Right kidney (tissue), 1 donor: Measurements from ENCODE around the gene XPO1.
"Not testable (repeated sequence)": the region's sequence is repeated elsewhere in the genome, so short reads cannot be mapped to it uniquely, and the experiment has no call there.

Source experiments
- DNase-seq: peaks from one replicate; pipeline ENCODE4 v3.0.0-alpha.2; 2016

The XPO1 gene

DNA sequence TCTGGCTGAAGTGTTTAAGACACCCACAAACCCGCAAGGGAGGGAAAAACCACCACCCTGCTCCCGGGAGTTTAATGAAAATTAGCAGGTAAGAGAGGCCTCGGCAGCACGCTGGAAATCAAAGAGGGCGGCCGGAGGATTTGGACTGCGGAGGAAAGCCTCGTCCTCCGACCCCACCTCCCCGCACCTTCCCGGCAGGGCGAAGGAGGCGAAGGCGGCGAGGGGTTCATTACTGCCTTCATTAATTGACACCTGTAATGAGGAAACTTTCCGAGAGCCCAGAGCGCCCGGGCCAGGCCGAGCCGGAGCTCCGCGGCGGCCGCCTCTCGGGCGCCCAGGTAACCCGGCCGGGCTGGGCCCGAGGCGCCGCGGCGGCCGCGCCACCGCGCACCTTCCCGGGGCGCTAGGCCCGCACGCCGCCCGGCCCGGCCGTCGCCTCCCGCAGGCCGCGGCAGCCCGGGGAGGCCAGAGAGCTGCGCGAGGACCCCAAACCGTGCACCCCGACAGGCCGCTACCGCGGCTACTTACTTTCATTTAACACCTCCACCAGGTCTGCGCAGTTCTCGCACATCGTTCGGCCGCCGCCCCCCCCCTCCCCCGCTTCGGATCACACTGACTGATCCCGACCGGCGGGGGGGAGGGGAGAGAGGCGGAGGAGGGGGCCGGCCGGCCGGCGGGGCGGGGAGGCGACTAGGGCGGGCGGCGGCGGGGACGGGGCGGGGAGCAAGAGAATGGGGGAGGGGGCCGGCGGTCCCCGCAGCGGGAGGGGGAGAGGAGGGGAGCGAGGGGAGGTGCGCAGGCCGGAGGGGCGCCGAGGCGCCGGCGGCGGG lies 67.8 kb downstream of the XPO1 start:
- peak; percentile 87 for DNase-seq

DNA sequence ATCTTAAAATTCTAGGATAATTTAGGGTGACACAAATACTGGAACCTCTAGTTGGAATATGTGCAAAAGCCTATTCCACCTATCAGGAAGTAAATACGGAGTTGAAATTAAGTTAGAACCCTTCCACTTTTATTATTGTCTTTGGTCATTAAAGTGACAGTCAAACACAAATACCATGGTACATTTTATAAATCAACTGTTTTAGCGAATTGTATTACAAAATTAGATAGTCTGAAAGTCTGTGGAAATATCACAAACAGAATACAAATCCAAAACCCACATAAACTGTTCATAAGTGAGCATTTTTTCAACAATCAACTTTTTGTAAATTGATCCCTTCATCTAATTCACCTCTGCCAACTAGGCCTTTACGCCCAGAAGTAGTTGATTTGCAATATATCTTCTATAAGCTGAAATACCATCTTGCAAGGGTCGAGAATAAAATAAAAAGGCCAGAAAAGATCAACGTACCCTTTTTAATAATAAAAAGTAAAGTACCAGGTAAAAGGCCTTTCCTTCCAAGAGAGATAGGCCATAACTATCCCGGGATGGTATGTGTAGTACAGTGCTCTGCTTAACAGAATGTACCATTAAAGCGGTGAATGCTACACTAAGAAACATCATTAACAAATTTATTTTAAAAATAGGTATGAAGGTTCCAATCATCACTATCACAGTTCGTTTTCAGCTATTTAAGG lies 68.6 kb downstream of the XPO1 start:
- DNase-seq, result no peak

DNA sequence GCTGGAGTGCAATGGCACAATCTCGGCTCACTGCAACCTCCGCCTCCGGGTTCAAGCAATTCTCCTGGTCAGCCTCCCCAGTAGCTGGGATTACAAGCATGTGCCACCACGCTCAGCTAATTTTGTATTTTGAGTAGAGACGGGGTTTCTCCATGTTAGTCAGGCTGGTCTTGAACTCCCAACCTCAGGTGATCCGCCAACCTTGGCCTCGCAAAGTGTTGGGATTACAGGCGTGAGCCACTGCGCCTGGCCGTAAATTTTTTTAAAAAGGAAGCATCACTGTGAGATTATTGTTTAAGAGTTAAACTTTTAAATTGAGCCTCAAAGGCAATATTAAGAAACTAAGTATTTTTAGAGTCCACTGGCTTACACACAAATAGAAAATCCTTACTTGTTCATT lies 69.9 kb downstream of the XPO1 start:
- not testable (repeated sequence) for DNase-seq

DNA sequence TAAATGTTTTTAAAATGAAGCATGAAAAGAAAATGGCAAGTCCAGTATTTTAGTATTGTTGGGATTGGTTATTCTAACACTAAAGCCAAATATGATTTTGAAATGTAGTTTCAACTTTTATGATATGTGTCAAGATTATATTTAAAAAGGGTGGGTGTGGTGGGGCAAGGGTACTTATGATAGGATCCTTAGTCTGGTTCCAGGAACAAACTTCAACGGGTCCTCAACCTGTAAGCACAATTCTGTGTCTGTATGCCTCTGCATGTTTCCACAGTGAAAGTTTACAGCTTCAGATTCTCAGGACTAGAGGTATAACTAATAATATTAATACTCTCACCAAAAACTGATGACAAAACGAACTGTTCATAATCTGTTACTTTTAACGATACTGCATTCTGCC lies 73.1 kb downstream of the XPO1 start:
- no peak for DNase-seq

DNA sequence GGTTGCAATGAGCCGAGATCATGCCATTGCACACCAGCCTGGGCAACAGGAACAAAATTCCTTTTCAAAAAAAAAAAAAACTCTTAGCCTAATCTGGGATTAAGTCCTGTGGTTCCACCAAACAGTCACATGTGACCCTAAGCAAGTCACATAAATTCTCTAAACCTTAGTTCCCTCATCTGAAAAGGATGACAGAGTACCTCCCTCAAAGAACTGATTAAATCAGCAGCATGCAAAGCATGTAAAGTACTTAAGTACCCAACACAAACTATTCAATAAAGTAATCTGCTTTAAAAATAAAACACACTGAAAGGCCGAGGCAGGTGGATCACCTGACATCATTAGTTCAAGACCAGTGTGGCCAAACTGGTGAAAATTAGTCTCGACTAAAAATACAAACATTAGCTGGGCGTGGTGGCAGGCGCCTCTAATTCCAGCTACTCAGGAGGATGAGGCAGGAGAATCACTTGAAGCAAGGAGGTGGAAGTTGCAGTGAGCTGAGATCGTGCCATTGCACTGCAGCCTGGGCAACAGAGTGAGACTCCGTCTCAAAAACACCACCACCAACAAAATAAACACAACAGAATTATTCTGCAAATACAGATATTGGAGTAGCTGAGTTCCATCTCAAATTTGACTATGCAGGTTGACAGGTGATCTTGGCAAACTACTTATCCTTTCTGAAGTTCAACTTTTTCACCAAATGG lies 74.2 kb downstream of the XPO1 start:
- DNase-seq, result no peak

DNA sequence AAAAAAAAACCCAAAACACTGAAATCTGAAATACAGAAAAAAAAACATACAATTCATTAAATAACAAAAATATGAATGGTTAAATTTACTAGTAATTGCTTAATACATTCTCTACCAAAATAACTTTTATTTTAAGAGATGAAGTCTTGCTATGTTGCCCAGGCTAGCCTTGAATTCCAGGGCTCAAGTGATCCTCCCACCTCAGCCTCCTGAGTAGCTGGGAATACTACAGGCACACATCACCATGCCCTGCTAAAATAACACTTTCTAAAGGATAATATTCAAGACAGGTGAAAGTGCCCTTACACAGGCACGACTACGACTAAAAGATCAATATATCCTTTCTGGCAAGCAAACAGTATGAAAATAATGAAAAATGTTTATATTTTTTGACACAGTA lies 76.8 kb downstream of the XPO1 start:
- DNase-seq, result no peak

DNA sequence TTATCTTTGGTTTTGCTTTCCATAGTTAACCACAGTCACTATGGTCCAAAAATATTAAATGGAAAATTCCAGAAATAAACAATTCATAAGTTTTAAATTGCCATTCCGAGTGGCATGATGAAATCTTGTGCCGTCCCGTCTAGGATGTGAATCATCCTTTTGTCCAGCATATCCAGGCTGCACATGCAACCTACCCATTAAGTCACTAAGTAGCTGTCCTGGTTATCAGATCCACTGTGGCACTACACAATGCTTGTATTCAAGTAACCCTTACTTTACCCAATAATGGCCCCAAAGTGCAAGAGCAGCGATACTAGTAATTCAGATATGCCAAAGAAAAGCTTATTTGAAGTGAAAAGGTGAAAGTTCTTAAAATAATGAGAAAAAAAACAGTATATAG lies 78.0 kb downstream of the XPO1 start:
- no peak for DNase-seq

DNA sequence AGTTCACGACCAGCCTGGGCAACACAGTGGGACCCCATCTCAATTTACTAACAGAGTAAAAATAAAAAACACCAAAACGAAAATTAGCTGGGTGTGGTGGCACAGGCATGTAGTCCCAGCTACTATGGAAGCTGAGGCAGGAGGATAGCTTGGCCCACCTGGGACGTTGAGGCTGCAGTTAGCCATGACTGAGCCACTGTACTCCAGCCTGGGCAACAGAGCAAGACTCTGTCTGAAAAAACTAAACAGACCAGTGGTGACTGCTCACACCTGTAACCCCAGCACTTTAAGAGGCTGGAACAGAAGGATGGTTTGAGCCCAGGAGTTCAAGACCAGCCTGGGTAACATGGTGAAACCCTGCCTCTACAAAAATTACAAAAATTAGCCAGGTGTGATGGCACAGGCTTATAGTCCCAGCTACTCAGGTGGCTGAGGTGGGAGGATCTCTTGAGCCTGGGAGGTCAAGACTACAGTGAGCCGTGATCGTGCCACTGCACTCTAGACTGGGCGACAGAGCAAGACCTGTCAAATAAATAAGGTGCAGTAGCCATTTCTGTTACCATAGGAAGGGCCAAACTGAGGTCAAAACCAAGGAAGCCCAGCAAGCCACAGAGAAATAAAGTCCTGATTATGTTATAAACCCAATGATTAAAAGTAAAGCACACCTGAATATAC lies 81.3 kb downstream of the XPO1 start:
- no peak for DNase-seq

DNA sequence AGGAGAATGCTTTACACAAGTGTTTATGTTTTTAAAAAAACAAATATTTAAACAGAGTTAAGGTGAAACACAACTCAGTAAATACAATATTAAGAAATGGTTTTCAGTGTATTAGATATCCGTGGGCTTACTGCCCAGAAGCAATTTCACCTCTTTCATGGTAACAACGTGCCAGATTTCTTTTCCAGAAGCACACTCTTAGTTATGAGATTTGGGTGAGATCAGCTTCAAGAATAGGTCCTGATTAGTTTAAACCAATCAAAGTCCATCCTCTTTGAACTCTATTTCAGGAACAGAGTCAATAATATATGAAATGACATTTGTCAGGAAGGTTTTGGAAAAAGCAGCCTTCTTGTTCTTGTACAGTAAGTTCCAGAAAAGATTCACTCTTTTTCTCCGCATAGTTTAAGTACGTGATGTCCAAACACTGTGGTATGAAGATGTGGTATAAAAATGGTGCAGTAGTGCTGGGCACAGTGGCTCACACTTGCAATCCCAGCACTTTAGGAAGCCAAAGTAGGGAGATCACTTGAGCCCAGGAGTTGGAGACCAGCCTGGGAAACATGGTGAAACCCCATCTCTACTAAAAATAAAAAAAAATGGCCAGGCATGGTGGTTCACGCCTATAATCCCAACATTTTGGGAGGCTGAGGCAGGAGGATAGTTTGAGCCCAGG lies 81.9 kb downstream of the XPO1 start:
- no peak for DNase-seq

DNA sequence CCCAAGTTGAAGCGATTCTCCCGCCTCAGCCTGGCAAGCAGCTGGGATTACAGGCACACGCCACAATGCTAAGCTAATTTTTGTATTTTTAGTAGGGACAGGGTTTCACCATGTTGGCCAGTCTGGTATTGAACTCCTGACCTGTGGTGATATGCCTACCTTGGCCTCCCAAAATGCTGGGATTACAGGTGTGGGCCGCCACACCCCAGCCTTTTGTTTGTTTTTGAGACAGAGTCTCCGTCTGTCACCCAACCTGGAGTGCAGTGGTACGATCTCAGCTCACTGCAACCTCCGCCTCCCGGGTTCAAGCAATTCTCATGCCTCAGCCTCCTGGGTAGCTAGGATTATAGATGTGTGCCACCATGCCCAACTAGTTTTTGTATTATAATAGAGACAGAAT lies 83.2 kb downstream of the XPO1 start:
- DNase-seq, result not testable (repeated sequence)

DNA sequence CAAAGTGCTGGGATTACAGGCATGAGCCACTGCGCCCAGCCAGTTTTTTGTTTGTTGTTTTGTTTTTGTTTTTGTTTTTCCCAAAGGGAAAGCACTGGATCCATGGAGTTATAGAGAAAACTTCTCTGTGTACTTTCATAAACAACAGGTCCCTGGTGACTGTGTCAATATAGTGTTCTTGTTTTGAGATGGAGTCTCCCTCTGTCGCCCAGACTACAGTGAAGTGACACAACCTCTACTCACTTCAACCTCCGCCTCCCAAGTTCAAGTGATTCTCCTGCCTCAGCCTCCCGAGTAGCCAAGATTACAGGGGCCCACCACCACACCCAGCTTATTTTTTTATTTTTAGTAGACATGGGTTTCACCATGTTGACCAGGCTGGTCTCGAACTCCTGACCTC lies 83.8 kb downstream of the XPO1 start:
- DNase-seq, result no peak

DNA sequence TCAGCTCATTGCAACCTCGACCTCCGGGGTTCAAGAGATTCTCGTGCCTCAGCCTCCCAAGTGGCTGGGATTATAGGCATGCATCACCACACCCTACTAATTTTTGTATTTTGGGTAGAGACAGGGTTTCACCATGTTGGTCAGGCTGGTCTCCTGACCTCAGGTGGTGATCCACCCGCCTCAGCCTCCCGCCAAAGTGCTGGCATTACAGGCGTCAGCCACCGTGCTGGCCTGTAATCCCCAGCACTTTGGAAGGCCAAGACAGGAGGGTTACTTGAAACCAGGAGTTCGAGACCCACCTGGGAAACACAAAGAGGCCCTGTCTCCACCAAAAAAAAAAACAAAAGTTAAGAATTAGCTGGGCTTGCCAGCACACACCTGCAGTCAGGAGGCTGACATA lies 85.8 kb downstream of the XPO1 start:
- no peak for DNase-seq

DNA sequence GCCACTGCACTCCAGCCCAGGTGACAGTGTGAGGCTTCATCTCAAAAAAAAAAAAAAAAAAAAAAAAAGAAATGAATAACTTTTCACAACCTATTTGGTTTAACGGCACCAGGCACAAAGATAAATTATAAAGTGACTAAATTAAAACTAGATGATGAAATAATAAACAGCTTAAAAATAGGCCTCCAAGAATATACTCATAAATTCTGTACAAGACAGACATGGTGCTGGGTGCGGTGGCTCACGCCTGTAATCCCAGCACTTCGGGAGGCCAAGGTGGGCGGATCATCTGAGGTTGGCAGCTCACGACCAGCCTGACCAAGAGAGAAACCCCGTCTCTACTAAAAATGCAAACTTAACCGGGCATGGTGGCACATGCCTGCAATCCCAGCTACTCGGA lies 87.0 kb downstream of the XPO1 start:
- DNase-seq, result no peak

DNA sequence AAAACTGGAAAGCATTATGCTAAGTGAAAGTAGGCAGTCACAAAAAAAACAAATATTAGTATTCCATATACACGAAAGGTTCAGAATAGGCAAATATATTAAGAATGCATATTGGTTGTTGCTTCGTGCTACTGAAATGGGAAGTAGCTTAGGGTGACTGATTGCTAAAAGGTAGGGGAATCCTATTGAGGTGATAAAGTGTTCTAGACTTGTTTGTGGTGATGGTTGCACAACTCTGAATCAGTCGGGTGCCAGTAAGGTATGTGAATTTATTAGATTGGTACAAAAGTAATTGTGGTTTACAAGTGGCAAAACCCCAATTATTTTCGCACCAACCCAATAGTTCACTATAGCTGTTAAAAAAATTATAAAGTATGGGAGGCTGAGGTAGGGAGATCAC lies 88.0 kb downstream of the XPO1 start:
- DNase-seq, result no peak

DNA sequence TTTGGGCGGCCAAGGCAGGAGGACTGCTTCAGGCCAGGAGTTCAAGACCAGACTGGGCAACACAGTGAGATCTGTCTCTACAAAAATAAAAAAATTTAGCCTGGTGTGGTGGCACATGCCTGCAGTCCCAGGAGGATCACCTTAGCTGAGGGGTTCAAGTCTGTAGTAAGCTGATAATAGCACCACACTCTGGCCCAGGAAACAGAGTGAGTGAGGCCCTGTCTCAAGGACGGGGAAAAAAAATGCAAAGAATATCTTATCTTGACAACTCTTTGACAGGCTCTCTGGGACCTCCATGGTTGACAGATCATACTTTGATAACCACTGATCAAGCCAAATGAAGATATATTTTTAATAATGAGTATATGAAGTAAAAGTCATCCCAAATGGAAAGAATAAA lies 89.9 kb downstream of the XPO1 start:
- no peak for DNase-seq

DNA sequence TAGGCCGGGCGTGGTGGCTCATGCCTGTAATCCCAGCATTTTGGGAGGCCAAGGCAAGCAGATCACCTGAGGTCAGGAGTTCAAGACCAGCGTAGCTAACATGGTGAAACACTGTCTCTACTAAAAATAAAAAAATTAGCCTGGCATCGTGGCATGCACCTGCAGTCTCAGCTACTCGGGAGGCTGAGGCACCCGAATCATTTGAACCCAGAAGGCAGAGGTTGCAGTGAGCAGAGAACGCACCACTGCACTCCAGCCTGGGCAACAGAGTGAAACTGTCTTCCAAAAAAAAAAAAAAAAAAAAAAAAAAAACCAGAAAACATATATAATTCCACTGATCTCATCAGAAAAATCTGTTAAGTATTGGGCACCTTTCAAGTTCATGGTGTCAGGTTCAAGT lies 91.2 kb downstream of the XPO1 start:
- DNase-seq, result not testable (repeated sequence)

DNA sequence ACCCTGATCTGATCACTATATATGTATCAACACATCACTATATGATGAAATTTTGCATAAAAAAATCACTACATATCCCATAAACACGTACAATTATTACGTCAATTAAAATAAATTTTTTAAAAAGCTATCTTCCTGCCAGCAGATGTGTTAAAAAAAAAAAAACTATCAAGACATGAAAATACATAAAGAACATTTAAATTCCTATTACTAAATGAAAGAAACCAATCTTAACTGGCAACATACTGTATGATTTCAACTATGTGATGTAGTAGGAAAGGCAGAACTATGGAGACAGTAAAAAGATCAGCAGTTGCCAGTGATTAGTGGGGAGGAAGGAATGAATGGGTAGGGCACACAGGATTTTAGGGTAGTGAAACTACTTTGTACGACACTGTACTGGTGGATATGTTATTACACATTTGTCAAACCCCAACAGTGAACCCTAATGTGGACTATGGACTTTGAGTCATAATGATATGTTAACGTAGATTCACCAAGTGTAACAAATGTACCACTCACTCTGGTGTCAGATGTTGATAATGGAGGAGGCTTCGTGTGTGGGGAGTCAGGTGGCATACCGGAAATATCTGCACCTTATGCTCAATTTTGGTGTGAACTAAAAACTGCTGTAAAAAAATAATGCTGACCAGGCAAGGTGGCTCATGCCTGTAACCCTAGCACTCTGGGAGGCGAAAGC lies 94.7 kb downstream of the XPO1 start:
- no peak for DNase-seq

DNA sequence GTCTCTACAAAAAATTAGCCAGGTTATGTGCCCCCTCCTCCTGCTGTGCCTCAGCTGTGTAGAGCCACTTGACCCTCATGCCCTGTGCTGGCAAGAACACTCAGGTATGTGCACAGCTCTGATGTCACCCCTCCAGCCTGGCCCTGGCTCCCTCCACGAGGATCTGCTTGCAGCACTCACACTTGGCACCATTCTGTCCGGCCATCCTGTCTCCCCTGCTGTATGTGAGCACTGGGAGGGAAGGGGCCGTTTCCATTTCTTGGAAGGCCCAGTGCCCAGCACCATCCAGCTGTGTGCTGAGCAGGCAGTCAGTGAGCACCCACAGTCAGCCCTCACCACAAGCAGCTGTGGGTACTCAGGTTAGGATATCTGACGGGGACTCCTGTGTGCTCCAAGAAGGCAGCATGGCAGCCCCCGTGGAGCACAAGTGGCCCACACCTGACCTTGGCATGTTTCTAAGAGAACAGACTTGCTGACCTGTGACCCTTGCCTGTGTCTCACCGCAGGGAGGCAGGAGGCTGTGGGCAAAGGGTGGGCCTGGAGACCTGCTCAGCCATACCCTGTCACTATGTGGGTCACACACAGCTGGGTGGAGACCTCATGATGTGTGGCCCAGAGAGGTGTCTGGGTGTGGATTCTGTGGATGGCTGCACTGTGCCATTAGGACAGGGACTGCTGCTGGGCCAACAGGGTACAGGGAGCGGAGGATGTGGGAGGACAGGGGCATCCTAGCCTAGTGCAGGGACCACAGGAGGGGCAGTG lies 98.7 kb downstream of the XPO1 start:
- DNase-seq, result no peak

DNA sequence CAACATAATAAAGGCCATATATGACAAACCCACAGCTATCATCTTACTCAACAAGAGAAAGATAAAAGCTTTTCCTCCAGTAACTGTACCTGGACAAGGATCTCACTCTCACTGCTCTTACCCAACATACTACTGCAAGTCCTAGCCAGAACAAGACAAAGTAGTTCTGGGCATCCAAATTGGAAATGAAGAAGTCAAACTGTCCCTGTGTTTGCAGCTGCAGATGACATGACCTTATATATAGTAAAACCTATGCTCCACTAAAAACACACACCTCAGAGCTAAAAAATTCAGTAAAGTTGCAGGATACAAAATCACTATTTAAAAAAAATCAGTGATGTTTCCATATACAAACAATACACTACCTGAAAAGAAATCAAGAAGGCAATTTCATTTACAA lies 99.5 kb downstream of the XPO1 start:
- DNase-seq, result no peak

DNA sequence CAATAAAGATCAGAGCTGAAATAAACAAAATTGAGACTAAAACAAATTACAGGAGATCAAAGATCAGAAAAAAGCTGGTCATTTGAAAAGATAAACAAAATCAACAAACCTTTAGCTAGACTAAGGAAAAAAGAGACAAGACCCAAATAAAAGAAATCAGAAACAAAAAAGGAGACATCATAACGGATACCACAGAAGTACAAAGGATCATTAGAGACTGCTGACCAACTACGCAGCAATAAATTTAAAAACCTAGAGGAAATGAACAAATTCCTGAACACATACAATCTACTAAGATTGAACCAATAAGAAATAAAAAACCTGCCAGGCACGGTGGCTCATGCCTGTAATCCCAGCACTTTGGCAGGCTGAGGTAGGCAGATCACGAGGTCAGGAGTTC lies 101.0 kb downstream of the XPO1 start:
- no peak for DNase-seq

DNA sequence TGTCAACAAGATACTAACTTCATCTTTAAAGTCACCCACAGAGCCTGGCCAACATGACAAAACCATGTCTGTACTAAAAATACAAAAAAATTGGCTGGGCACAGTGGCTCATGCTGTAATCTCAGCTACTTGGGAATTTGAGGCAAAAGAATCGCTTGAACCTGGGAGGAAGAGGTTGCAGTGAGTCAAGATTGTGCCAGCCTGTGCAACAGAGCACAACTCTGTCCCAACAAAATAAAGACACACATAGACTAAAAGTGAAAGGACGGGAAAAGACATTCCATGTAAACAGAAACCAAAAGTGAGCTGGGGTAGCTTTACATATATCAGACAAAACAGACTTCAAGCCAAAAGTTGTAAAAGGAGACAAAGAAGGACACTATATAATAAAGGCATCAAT lies 102.1 kb downstream of the XPO1 start:
- DNase-seq, result no peak
